GDM1 (cell line): ENCODE data around the gene EPHB1.
"Not testable (repeated sequence)": the region's sequence is repeated elsewhere in the genome, so short reads cannot be mapped to it uniquely, and the experiment has no call there.

Experiments used
- DNase-seq: peaks from one replicate; lab custom pipeline; 2025; lab: John Stamatoyannopoulos, UW

EPHB1 gene

DNA sequence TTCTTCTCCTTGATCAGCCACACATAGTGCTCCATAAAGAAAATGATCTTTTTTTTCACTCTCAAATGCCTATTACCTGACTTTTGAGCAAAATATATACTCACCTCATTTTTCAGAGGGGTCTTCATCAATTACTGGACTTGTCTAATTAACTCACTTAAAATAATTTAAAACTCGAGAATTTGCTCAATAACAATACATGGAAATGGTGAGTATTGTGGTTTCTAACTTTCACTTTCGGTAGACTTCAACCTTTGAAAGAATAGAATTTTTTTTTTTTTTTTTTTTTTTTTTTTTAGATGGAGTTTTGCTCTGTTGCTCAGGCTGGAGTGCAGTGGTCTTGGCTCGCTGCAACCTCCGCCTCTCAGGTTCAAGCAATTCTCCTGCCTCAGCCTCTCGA, 17.7 kb upstream of the EPHB1 start:
- no peak for DNase-seq

DNA sequence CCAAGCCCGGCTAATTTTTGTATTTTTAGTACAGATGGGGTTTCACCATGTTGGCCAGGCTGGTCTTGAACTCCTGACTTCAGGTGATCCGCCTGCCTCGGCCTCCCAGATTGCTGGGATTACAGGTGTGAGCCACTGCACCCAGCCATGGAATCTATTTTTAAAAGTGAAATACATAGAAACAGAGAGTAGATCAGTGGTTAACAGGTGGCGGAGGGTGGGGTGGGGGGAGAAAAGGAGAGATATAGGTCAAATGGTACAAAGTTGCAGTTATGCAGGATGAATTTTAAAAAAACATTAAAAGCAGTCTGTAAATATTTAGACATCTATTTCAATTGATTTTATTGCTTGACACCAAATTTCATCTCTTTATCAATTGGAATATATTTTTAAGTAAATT, 6.8 kb upstream of the EPHB1 start:
- not testable (repeated sequence) for DNase-seq

DNA sequence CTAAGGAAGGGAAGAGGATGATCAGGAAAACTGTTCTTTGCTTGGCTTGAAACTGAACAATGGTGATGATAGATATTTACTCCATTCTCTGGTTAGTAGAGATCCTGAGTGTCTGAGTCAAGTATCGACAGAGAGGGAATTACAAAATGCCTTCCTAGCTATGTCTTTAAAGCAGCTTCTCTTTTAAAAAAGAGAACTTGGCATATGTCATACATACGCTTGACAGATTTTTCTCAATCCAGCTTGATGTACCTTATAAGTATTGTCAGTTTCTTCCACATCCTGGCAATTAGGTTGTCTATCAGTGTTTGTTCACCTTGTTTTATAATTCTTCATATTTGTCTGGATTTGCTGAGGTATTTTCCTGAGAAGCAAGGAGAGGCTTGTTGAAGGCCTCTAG, 5.0 kb upstream of the EPHB1 start:
- no peak for DNase-seq

DNA sequence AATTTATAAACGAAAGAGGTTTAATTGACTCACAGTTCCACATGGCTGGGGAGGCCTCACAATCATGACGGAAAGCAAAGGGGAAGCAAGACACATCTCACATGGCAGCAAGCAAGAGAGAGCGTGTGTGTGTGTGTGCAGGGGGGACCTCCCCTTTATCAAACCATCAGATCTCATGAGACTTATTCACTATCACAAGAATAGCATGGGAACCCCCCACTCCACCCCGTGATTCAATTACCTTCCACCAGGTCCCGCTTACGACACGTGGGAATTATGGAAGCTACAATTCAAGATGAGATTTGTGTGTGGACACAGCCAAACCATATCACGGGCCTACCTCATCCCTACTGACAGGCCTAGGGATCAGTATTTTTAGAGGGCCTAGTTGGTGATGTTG, 3.1 kb upstream of the EPHB1 start:
- no peak for DNase-seq

DNA sequence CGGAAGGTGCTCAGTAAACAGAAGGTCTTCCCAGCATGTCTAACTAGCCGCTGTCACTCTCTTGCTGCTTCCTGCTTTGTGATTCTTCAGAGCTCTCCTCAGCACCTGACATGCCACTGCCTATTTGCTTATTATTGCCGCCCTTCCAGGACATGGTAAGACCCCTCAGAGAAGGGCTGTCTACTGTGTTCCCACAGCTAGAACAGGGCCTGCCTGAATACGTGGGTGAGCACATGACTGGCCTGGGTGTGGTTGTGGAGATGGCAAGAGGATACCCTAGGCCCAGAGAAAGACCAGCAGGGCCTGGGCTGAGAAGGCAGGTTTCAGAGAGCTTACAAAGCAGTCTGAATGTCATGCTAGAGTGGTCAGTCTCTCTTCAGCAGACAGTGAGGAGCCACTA, 2.4 kb upstream of the EPHB1 start:
- DNase-seq: no peak

DNA sequence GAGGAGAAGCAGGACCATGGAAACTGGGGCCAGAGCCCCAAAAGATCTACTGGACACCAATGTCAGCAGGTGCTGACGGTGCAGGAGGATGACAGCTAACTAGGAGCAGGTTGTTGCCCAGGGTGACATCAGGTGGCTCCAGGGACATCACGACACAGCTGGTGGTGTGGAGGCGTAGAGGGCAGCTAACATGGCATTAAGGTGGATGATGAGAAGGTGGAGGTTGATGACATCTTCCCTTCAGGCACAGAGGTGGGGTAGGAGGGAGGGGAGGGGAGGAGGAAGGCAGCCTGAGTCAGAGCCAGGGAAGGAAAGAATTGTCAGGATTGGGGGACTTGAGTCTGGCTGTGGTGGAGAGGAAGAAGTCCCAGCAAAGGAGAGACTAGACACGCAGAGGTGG, 1.5 kb upstream of the EPHB1 start:
- no peak for DNase-seq

DNA sequence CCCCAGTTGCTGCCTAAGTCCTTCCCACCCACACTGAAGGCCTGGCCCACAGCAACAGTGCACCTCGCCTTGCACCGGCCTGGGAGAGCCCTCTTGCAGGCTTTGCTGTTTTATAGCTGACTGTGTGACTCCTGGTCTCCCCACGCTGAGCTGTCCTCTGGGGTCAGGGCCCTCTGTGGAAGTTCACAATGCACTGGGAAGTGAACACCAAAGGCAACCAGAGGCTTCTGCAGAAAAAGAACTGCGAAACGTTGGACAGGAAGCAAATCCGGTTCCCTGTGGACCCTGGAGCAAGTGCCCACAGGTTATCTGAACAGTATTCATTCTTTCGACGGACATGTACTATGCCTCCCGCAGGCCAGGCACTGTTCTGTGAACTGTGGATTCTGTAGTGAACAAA, 737 bp upstream of the EPHB1 start:
- DNase-seq: no peak

DNA sequence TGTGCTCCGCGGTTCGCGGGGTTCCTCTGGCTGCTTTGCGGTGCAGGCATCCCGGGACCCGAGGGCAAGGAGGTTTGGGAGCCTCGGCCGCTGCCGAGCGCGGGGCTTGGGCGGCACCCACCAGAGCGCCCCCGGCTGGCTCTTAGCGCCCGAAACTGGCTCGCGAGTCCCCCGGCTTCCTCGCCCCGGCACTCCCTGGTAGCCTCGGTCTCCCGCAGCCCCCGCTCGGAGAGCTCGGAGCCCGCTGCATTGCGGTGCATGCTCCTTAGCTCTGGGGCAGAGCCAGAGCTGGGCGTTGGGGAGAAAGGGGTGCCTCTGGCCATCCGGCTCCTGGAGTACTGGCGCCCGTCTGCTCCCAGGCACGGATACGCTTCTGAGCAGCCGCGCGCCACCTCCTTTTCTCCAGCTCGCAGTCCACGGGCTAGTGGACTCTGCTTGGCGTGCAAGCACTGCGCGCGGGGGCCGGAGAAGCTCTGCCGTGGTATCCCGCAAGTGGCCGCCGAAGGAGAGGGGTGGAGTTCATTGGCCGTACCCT, 753 bp downstream of the EPHB1 start:
- DNase-seq: no peak

DNA sequence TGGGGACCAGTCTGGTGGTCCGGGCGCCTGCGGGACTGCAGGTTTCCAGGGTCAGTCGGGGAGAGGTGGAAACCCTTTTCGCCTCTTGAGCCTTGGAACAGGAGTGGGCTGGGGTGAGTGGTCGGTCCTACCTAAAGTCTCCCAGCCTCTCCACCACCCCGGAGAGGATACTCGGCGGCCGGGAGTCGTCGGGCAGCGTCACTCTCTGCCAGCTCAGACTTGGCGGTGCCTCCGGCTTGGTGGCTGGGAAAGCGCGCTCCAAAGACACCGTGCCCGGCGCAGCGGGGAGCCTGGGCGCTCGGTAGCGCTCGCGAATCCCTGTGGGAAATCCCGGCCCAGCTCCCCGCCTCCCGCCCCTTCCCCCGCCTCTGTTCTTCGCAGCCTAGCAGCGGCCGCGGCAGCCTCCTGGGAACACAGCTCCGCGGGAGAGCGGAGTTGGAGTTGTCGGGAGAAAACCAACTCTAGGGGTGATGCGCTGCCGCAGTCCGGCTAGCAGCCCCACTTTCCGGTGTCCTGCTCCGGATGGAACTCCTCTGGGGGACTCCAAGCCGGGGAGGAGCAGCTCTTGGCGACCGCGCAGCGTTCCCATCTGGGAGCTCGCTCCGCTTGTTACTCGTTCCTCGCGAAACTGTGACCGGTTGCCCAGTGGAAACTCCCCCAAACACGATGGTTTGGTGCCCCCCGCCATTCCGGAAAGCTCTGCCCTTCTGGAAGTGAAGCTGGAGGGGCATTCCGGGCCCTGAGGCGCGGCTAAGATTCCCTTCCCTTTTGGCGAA, 1.4 kb downstream of the EPHB1 start:
- no peak for DNase-seq

DNA sequence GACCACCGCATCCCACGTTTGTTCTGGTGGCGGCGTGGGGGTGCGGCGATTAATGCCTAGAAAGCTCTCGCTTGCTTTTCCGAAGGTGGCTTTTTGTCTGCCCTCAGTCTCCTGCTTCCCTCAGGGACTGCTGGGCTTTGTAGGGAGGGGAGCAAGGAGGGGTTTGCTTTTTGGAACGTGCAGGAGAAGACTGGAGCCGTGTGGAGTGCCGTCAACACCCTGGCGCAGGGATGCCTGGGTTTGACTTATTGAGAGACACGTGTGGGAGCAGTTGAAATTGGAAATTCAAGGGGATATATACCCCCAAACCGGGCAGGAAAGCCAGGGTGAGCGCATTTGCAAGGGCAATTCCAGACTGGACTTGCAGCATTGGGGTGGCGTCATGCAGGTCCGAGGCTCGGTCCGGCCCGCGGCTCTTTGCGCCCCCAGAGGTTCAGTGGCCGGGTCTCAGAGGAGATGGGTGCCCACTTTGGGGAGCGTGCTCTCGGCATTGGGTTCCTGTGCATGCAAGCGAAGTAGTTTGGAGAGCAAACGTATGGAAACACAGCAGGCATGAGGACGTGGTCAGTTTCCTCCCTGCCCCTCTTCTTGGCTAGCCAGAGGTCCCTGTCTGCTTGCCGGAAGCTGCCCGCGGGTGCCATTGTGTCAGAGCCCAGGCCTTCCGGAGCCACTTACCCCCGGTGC, 2.1 kb downstream of the EPHB1 start:
- no peak for DNase-seq

DNA sequence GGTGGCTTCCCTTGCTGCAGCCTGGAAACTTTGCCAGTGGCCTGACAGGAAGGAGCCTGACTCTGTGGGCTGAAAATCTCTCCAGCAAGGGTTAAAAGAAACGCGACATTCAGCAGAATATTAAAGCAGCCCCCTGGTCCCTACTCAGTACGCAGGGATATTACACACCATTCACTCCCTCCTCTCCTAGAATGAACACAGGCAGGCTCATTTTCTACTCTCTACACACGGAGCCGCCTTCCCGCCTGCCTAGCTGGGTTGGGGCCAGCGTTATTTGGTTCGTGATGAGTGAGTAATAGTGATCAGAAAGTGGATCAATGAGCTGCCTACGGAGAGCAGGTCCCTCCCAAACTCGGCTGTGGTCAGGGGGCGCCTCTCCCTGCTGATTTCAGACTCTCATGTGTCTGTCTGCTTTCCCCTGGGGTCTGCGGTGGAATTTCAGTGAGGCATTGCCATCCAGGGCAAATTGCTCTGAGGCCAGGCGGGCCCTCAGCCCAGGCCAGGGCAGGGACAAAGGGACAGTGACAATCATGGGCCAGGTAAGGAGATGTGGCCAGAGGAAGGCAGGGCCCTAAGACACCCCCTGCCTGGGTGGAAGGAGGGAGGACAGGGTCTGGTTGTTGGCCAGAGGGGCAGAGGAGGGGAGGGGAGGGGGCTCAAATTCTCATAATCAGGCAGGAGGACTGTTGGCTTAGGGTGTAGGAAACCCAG, 2.8 kb downstream of the EPHB1 start:
- no peak for DNase-seq

DNA sequence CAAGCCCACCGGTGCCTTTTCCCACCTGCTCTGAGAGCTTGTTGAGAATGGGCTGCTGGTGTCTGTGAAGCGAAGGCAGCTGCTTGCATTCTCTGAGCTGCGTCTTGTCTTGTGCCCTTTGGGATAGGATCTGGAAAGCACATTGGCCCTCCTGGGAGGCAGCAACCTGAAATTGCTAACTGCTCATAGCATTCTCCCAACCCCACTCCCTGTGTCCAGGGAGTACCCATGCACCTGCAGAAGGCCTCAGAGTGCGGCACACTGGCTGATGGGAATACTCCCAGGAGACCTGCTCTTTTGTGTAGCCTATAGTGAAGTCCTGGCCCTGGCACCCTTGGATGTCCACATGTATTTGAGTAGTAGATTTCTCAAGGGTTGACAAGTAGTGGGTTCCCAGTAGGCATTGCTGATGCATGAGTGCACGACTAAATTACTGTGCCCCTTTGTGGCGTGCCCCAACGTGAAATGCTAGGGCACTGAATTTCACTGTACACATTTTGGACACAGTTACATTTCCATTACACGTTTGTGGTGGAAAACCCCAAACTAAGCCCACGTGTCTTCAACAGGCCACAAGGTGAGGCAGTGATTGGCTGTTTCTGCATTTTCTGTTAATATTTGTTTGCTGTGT, 3.7 kb downstream of the EPHB1 start:
- DNase-seq: no peak

DNA sequence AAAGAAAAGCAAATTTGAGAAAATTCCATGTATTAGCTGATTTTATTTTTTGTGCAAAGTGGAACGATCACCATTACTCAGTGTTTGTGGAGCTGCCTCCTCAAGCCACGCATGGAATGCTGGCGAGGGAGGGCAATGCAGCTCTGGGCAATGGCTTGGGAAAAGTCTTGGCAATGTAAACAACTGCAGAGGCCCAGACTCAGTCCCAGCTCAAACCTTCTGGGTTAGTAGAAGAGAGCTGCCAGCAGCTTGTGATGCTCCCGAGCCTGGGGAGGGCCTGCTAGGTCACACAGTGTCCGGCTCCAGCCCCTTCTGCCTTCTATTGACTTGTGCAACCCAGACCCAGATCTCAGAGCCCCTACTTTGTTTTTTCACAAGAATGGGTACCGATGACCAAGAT, 4.3 kb downstream of the EPHB1 start:
- DNase-seq: no peak

DNA sequence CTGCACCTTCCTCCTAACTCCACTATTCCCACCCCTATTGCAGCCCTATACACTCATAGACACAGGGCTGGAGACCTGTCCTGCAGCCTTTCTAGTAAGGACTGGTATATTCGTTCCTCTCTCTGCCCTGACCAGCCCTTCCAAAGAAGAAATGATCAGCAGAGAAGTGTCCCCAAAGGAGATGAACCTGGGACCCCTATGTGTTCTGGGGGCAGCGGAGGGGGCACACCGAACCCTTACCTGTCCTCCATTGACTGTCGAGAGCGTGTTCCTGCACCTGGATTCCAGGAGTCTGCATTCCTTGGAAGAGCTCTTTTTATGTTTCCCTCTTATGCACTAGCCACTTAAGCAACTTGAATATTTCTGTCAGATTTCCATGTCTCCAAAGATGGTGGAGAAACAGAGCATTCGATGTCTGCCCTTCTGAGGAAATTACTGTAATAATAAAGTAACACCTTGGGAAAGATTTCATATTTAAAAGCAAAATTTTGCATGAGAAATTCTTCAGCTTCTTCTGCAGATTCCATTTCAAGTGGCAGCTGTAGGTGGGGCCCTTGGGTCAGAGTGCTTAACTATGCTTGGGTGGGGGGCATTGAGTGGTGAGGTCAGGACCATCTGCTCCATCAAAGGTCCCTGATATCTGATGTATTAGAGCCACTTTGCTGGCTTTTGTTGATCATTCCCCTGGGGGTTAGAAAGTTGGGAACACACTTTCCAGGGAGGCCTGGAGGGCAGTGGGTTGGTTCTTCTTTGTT, 6.3 kb downstream of the EPHB1 start:
- DNase-seq: no peak

DNA sequence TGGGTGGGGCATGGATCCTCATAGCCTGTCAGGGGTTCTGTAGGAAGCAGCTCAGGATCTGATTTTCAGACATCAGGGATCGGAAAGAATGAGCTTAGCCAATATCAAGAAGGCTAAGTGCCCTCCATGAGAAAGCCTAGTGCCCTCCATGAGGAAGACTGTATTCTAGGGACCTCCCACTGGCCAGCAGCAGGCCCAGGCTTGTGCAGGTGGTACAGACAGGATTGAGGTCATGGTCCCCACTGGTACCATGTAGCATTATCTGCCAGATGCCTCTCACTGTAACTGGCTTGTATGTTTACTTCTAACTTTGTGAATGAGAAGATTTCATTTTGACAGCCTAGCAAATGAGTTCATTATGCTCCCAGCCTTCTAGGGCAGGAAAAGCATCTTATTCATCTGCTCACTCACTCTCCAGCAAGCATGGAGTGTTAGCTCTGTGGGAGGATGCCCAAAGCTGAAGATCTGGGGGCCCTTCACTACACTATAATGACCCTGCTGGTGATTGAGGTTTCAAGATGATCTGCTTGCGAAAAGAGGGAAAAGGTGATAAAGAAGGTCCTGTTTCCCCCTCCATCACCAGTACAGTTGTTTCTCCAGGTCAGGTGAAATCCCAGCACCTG, 7.5 kb downstream of the EPHB1 start:
- DNase-seq: no peak

DNA sequence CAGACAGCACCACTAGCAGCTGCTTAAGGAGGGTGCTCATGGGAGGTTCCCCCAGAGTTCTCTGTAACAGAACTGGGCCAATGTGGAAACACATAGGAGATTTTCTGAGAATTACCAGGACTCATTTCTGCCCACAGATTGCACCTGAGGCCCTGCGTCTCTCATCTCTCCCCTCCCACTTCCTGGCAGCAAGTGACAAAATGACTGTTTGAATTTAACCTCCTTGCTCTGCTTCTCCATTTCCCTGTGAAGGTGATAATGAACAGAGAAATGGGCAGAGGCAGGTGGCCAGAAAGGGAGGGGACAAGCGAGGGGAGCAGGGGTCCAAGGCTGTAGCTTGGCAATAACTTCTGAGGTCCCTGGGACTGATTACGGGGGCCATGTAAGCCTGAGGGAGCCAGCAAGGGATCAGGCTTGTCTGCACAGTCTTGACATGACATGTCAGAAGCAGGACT, 8.0 kb downstream of the EPHB1 start:
- no peak for DNase-seq

DNA sequence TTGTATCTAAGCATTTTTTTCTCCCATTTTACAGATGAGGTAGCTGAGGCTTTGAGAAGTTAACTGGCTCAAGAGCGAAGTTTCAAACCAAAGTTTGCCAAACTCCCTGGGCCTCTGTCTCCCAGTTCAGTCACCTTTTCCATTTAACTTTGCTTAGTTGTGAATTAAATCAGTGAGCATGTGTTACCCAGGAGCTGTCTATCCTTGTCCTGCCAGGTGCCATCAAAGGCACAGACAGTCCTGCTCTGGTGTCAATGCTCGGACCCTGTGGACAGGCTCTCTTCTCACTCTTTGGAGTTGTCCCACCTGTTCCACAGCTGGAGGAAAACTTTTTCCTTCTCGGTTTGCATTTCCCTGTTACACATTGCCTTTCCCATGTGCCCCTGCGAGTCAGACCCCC, 8.6 kb downstream of the EPHB1 start:
- DNase-seq: no peak

DNA sequence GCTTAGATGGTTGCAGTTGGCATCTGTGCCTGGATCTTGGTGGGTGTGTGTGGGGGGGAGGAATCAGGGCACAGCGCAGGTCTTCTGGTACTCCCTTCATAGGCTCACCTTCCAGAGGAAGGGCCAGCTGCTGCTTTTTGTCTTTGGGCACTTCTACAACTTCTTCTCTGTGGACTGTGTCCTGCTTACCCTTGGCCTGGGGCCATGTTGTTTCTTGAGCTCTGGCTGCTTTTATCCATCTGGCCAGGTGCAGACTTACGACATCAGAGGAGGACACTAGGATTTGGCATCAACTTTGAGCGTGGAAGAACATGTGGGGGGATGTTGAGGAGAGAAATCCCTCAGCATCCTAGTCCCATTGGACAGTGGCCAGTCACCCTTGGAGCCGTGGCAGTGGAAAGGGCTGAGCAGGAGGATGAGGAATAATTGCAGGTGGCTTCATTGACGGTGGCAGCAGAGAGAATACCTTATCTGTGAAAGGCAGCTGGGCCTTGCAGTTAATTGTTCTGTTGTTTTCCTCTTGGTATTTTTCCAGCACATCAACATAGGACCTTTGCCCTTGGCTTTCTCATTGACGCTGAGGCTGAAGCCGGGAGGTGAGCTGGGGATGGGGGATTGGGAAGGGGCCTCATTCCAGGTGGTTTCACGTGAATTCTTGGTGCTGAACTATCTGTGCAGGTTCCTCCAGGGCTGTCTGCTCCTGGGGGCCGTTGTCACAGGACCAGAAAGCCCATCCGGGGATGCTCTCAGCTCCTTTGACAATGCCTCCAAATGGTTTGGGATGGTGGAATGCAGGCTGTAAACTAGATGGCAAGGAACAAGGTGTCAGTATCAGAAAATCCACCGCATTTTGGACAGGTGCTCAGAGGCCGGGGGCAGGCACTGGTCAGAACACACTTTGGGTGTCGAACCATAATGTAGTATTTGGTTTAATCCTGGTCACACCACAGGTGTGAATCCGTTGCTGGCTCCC, 9.7 kb downstream of the EPHB1 start:
- DNase-seq: no peak

DNA sequence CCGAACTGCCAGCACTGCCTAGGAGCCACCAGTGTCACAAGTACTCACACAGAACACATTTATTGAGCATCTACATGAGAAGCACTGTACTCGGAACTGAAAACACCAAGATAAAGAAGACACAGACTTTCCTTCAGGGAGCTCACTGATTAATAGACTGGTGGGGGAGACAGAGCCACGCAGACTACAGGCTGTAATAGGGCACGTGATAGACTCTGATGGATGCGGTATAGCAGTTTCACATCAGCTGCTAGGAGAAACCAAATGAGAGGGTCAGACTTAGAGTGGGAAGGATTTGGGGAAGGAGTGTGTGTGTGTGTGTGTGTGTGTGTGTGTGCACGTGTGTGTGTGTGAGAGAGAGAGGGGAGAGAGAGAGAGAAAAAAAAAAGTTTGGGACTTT, 12.1 kb downstream of the EPHB1 start:
- DNase-seq: no peak

DNA sequence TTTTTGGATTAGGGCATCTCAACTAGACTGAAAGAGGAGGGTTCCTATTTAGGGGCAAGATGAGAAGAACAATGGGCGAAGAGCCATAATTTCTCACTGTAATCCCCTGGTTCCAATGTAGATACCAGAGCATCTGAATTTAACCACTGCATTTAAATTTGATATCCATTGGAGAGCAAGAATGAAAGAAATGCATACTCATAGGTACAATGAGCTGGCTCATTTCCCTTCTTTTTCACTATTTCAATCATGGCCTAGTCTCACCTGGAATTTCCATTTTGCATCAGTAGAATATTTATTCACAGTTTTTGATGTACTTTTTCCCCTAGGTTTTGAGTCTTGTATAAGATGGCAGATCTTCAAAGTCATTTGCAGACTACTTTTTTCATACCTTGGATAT, 13.8 kb downstream of the EPHB1 start:
- DNase-seq: no peak
